Measurements from ENCODE around the gene PKD1L1.

The PKD1L1 gene

DNA sequence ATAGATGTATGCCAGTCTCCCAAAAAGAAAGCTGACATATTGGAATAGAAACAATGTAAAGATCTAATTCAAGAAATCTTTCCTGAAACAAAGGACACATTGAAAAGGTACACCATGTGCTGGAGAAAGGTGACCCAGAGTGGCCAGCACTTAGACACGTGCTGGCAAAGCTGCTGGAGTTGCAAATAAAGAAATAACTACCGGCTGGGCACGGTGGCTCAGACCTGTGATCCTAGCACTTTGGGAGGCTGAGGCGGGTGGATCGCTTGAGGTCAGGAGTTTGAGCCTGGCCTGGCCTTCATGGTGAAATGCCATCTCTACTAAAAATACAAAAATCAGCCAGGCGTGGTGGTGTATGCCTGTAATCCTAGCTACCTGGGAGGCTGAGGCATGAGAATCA, 35.9 kb downstream of the PKD1L1 start:
- no peak for FAIRE-seq
- DNase-seq (ENCODE audit: insufficient read length, low spot score) = no peak

DNA sequence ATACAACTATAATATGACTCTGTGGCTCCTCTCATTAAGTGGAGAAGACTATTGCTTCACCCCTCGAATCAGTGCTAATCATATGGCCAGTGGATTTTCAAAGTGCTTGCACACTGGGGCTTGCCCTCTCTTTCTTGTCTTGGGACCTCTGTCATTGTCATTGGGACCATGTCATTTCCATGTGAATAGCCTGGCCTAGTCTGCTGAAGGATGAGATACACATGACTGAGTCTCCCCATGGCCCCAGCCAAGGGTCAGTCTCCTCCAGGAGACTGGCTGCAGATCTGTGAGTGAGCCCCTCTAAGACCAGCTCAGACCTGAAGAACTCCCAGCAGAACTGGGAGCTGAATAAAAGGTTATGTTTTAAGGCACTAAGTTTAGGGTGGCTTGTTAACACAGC, 39.5 kb downstream of the PKD1L1 start:
- DNase-seq (ENCODE audit: insufficient read length, low spot score) (no peak), FAIRE-seq (no peak)

DNA sequence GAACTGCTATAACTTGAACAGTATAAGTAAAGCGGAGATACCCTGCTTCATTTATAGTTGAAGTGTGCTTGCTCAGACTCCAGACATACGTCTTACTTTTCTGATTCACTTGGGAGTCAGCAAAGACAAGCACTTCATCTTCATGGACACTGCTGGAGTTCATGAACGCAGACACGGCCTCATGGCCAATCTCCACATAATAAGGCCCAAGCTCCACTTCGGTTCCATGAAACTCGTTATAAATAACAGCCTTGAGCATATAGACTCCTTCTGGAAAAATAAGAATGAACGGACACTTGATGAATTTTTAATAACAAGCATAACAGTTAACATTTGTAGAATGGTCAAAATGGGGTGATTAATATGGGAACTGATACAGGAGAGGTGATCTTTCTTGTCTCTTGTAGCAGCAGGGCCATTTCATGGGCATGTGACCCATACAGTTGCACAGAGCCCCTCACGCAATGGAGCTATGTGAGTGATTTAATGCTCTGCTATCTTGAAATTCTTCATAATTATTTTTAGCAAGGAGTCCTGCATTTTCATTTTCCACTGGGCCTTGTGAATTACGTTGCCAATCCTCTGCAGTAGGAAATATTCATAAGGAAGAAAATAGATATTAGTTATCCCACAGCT, 40.2 kb downstream of the PKD1L1 start:
- no peak for DNase-seq (ENCODE audit: insufficient read length, low spot score)
- no peak for FAIRE-seq

DNA sequence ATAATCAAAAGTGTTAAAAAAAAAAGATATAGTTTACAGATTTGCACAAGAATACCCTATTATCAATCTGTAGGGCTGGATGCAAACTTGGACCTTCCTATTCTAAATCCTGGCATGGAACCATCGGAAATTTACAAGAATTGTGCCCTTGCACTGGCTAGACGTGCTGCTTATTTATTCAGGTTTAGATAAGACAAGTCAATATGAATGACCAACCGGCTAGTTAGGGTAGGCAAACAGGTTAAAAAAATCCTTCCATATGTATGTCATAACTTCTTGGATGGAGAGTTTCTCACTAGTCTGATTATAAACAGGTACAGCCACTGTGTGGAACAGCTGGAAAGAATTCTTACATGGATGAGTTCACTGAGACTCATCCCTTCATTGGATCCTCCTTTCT, 41.4 kb downstream of the PKD1L1 start:
- no peak for FAIRE-seq
- no peak for DNase-seq (ENCODE audit: insufficient read length, low spot score)

DNA sequence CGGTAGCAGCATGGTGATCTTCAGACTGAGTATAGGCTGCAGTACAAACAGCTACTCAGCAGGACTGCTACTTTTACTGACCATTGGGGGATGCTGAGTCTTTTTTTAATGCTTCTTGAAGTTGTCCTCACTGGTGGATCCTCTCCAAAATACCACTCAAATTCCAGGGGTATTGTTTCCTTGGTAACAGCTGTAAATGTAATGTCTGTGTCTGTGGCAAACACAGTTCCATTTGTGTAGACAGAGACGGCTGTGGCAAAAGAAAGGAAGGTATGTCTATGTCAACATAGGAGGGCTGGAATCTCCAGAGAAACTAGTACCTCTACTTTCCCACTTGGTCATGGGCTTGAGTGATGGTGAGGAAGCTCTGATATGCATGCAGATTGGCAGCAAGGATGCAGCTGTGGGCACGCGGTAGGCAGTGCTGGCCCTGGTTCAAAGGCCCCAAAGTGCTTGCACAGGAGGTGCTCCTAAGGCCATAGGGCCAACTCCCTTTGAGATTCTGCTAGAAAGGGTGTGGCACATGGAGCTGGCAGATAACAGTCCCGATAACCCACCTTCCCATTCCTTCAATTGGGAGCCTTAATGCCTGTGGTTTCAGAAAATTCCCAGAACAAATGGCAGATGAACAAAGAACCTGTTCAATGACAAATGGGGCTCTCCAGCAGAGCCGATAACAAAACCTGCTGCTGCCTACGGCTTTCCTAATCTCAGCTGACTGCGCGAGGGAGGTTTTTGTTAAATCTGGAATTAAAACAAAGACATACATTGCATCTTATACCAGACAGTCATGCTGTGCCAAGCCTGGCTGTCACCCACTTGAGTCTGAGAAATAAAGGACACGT, 43.0 kb downstream of the PKD1L1 start:
- no peak for FAIRE-seq

DNA sequence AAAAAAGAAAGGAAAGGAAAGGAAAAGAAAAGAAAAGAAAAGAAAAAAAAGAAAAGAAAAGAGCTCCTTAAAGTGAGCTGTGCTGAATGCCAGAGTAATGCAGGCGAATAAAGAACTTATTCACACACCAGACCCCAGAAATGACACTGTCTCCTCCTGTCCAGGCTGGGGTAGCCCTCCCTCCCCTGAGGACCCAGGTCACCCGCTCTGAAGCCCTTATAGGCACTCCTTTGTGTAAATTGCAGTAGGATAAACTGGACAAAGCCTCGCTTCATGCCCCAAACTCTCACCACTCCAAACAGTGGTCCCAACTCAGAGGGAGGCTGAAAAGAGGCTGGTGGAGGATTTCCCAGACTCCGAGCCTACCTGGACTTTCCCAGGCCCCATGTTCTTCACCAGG, 46.3 kb downstream of the PKD1L1 start:
- DNase-seq (ENCODE audit: insufficient read length, low spot score) (no peak), FAIRE-seq (no peak)

More for the DNA sequence above, 43.0 kb downstream of the PKD1L1 start:
- no peak for DNase-seq (ENCODE audit: insufficient read length, low spot score)

DNA sequence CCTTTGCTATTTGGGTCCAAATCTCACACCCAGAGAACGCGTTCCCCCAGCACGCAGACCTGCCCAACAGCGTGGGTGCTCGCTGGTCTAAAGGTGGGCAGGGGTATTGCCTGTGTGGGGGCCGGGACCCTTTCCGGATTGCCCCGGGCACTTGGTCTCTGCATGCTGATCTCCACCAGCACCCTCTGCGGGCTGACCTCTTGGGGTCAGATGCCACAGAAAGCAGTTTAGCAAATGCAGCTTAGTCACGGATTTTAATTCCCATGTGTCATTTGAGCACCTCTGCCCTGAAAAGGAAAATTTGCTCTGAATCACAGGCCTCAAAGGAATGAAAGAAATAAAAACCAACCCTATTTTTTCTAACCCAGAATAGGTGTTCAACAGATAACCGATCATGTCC, 46.7 kb downstream of the PKD1L1 start:
- FAIRE-seq = no peak
- no peak for DNase-seq (ENCODE audit: insufficient read length, low spot score)

DNA sequence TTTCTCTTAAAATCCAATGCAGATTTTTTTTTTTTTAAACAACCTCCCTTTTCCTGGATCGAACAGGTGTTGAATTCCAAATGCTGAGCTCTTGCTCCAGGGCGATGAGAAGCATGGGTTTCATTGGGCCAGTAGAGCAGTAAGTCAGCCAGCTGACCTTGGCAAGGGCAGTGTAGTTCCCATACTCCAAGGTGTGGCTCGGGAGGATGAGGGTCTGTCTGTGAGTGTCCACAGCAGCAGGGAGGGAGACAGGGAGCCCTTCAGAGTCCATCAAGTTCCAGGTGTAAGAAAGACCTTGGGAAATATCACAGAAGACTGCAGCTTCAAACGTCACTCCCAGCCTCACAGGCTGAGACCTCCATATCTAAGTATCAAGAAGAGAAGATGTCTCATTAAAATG, 50.4 kb downstream of the PKD1L1 start:
- no peak for FAIRE-seq
- no peak for DNase-seq (ENCODE audit: insufficient read length, low spot score)

DNA sequence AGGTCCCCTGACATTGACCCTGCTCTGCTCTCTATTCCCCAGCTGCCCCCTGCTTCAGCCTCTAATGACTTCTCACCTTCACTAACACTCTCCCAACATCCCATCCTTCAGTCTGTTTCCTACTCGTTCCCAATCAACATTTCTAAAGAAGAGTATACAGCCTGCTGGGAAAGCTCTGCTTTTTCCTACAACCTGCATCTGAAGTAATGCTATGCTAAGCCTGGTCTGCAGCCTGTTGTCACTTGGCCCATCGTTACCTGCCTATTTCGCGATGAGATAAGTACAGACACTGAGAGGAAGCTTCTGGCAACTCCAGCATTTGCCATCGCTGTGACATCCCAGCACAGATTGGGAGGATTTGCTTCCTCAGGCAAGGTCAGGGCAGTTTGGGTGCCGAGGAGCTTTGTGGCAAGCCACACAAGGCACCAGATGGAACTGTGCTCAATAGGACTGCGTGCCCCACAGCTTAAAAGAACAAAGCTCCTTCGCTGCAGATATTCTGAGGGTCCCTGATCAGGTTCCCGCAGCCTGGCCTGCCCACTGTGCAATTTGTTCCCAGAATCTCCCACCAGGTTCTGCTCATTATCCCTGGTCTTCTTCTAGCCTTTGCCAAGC, 51.4 kb downstream of the PKD1L1 start:
- DNase-seq (ENCODE audit: insufficient read length, low spot score) = no peak
- no peak for FAIRE-seq

DNA sequence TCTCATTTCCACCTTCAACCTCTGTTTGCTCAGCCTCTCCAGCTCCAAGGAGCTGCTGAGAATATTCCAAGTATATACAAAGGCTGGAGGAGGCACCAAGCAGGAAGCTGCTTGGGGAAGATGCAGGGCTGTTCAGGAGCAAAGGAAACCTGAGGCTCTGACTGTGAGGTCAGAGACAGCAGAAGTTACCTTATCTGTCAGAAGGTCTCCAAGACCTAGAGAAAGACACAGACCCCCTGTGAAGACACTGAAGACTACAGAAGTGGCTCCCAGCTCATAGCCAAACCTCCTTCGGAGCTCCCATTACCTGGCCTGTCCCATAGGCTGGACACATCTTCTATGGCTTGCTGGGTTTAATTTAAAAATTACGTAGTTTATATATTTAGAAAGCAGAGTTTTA, 53.2 kb downstream of the PKD1L1 start:
- no peak for FAIRE-seq

DNA sequence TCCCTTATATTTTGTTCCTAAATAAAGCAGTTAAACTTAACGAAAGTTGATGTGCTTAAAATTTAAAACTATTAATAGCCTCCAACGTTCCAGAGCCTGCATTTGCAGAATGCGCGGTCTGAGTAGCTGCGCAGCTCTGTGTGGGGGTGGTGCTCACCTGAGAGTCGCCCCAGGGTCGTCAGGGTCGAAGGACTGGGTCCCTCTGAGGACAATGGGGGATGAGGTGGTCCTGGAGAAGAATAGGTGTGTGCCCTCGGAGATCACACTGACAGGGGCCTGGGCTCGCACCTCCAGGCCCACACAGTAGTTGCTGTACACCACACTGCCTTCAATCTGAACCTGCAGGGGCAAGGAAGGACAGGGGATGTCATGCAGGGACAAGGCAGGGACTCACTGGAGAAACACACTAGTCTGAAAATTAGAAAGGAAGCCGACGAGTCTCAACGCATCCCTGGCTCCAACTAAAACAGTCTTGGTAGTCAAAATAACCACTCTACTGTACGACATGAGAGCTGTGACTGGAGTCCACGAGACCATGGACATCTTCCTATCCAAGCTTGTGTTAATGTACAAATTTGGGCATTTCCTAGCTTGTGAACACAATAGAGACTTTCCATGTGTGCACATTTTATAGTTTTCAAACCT, 54.4 kb downstream of the PKD1L1 start:
- no peak for DNase-seq (ENCODE audit: insufficient read length, low spot score)
- FAIRE-seq = no peak

More for the DNA sequence above, 53.2 kb downstream of the PKD1L1 start:
- no peak for DNase-seq (ENCODE audit: insufficient read length, low spot score)

DNA sequence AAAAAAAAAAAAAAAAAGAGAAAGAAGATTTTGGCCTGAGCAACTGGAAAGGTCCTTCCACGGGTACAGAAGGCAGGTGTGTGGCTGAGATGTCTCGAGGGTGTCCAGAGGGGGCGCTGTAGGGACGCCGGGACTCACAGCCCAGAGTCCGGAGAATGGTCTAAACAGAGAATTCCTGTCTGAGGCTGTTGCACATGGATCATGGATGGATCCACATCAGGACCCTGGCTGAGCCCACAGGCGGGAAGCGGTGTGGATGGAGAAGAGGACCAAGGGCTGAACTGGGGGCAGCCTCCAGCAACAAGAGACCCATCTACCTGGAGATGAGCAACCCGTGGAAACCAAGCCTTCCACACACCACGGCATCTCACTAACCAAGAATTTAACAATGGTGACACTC, 55.0 kb downstream of the PKD1L1 start:
- FAIRE-seq (no peak), DNase-seq (ENCODE audit: insufficient read length, low spot score) (peak; percentile 10)

DNA sequence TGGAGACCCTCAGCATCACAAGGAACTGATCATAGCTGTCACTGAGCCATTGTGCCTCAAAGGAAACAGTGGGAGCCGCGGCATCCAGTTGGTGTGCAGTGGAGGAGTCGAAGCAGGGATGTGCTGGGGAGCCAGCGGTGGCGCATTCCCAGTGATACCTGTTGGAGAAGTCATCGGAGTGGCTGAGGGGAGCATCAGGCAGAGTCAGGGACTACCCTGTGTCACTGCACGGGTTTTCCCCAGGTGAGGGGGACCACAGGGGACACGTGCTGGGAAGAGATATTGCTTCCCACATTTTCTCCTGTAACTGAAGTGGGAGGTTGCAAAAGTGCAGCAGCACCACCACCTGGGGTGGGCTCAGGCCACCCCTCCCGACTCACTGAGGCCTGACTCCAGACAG, 57.7 kb downstream of the PKD1L1 start:
- FAIRE-seq = no peak

DNA sequence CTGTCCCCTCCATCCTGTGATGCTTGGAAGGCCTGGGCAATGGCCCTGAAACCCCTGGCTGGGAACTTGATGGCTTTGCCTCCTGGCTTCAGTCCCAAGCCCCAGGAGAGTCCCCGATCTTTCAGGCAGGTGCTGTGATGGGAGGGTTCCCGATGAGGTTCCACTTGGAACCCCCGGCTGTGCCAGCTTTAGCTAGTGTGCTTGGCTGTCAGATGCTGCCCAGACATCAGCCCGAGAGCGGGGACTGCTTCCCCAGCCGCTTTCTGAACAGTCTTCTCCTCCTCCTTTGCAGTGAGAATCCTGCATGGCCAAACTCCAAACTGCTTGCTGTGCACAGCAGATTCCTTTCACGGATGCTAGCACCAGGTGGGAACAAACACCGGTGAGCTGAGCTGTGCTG, 58.1 kb downstream of the PKD1L1 start:
- no peak for FAIRE-seq
- DNase-seq (ENCODE audit: insufficient read length, low spot score) = no peak

More for the DNA sequence above, 57.7 kb downstream of the PKD1L1 start:
- no peak for DNase-seq (ENCODE audit: insufficient read length, low spot score)

DNA sequence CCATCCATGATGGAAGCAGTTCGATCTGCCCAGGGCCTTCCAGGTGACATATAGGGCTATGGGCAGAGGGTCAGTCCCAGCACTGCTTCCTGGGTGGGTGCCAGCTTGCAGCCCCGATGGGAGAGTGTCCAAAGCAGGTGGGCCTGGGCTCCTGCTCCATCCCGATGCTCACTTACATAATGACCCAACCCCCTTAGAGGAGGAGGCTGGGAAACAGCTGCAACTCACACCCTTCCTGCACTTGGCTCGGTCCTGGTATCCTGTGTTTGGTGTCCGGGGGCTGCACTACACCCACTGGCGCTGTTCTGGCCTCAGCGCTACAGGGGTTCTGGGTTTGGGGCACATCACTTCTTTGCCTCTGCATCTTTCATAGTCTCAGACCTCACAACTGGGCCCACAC, 58.5 kb downstream of the PKD1L1 start:
- no peak for FAIRE-seq
- DNase-seq (ENCODE audit: insufficient read length, low spot score) = no peak

DNA sequence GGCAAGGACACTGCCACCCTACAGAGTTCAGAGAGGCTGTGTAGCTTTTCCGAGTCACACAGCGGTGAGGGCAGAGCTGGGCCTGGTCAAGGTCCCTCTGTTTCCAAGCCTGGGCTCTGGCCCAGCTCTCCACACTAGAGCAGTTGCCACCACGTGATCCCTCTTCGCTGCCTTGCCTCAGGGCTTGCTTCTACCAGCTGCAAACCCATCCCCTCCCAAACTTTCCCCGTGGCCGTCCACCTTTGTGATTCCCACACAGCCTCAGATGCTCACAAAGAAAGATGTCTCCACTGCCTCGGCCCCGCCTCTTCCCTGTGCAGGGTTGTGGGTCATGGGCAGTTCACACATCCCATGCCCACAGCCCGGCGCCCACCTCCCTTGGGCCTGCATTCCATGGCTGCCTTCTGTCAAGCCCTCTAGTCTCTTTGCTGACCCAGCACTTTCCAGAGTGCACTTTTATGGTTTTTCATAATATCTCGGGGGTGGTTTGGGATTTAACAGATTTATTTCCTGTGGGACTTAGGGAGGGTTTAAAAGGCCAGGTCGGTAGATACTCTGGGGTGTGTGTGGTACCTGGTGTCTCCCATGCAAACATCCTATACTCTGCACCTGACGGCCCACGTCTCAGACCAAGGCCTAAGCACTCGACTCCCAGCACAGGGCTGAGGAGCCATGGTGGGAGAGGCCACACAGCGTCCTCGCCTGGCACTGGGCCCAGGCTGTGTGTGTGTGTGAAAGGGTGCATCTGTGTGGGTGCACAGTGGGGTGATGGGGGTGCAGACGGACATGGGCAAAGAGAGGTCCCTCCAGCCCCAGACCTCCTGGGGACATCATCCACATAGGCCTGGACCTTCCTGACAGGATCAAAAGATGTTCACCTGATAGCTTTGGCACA, 59.6 kb downstream of the PKD1L1 start:
- DNase-seq (ENCODE audit: insufficient read length, low spot score) (no peak), FAIRE-seq (no peak)

DNA sequence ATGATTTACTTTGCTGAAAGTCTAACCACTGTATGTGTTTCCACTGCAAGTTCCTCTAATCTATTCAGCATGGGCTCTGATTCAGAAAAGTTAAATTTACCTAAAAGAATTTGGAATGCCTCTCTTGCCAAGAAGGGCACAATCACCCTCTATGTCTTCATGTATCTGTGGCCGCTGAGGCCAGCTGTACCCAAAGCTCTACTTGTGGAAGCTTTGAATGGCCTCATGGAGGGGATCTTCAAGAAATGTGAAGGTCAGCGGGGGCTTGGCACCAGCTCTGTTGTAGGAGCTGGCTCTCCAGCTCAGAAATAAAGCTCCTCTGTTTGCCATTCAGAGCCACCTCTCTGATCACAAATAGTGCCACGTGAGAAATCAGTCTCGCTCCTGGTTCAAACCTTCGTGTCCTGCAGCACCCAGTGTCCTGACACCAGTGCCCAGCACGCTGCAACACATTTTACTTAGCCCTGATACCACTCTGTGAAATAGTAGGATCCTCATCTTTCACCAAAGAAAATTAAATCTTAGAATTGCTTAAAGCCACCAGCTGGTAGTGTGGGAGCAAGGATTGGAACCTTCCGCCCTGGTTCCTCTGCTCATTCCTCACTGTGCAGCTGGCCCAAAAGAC, 61.1 kb downstream of the PKD1L1 start:
- no peak for FAIRE-seq
- DNase-seq (ENCODE audit: insufficient read length, low spot score) = no peak

DNA sequence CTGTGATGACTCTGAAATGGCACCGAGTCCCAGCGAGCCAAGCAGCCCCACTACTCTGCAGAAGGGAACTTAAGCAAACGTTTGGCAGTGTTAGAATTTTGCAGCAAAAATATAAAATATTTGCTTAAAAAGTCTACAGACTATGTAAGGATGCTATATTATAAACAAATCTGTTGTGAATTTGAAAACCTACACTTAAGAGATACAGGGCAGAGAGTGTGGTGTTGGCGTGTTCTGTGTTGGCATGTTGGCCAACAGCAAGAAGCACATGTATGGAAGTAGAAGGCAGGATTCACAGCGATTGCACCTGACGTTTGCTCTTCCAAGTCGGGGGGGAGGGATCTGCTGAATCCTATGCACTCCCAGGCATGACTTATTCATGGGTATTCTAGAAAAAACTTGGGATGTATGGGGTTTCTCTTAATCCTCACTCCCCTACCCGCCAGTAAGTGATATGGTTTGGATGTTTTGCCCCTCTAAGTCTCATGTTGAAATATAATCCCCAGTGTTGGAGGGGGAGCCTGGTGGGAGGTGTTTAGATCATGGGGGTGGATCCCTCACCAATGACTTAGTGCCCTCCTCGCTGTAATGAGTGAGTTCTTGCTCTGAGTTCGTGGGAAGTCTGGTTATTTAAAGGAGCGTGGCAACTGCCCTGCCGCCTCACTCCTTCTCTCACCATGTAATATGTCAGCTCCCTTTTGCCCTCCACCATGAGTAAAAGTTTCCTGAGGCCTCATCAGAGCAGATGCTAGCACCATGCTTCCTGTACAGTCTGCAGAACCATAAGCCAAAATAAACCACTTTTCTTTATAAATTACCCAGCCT, 62.1 kb downstream of the PKD1L1 start:
- DNase-seq (ENCODE audit: insufficient read length, low spot score) (no peak), FAIRE-seq (no peak)

DNA sequence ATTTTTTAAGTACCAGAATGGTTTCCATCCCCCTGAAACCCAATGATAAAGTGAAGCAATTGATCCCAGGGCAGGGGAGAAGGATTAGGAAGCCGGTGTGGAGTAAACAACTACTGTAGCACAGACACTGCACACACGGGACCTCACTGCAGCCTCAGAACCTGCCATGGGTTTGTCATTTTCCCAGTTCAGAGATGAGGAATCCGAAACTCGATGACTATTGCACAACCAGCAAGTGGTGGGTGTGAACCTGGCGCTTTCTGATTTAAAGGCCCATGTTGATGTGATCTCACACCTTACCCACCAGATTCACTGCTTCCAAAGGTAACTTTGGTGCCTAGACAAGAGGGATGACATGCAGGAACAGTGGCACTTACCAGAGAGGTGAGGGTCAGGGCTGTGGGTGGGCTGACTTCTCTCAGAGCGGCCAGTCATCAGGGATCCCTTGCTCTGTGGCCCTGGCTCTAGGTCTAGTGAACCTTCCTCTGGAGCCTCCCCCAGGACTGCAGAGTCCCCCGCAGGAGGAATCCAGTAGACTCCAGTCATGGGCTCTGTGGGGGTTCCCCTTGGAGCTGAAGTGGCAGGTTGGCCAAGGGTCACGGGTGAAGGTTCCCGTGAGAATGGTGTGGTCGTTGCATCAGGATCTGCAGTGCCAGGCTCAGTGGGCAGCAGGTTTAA, 62.8 kb downstream of the PKD1L1 start:
- DNase-seq (ENCODE audit: insufficient read length, low spot score) = no peak
- no peak for FAIRE-seq
